HAP-1 (cell line): ENCODE measurements around the gene TOP3A.
"Not testable (repeated sequence)": the region's sequence is repeated elsewhere in the genome, so short reads cannot be mapped to it uniquely, and the experiment has no call there.

ENCODE experiments used
- DNase-seq, 2 experiments: peaks; one replicate each; pipeline ENCODE4 v3.0.0-alpha.2; 2016 to 2020; ENCODE audit warnings: low spot score in 2 of 2
- H3K27me3 ChIP-seq: fragments of 250-450 bp; sonication (Bioruptor Pico); 2 replicates; pipeline ENCODE4 v1.5.1; 2020; ENCODE audit warnings: low read depth, mild to moderate bottlenecking, moderate library complexity
- H3K36me3 ChIP-seq: fragments of 250-450 bp; sonication (Bioruptor Pico); replicated peaks from 2 replicates; pipeline ENCODE4 v1.5.1; 2020; ENCODE audit warnings: mild to moderate bottlenecking
- H3K4me1 ChIP-seq: fragments of 250-450 bp; sonication (Bioruptor Pico); 2 replicates; pipeline ENCODE4 v1.5.1; 2020; ENCODE audit warnings: mild to moderate bottlenecking
- H3K4me3 ChIP-seq: fragments of 250-450 bp; sonication (Bioruptor Pico); 2 replicates; pipeline ENCODE4 v1.5.1; 2020; ENCODE audit warnings: mild to moderate bottlenecking, moderate library complexity
- H3K9me3 ChIP-seq: fragments of 250-450 bp; sonication (Bioruptor Pico); 2 replicates; pipeline ENCODE4 v1.5.1; 2020; ENCODE audit warnings: mild to moderate bottlenecking, moderate library complexity
- in situ Hi-C: fragments of 300-500 bp; cut with MboI; formaldehyde crosslinking; loops from 3 replicates; pipeline ENCODE4 v1.14.3; 2020; ENCODE audit warnings: low sequenced_read_pairs, inconsistent platforms, mixed read lengths

TOP3A gene

GRCh38 chr17:18314731-18315561 lies at the start of gene TOP3A, which contains the start of gene SMCR8:
Gene TOP3A (minus strand): TSS chr17:18314994. CDS start chr17:18314778, 216 bp downstream.
Gene SMCR8 (plus strand): TSS chr17:18315293. CDS start chr17:18315790, 497 bp downstream.
- Histone ChIP-seq H3K4me3 (peak within 1 kb of the TSS; percentile 69), H3K36me3 (peaks cover 41% of the 10 kb centered on the region), H3K4me1 (peaks cover 10% of the 10 kb centered on the region), H3K9me3 (no peaks in the 10 kb centered on the region), H3K27me3 (no peaks in the 10 kb centered on the region)
- in situ Hi-C loops, result no loop called here
- peak; percentile 96 to 99 for DNase-seq

GRCh38 chr17:18364166-18364565 lies 49.4 kb upstream of the TOP3A start:
- no peak for DNase-seq
- peaks cover 8% of the 10 kb centered on the region for H3K4me1 ChIP-seq
- H3K36me3 ChIP-seq, result peaks cover 11% of the 10 kb centered on the region
- no peaks in the 10 kb centered on the region for H3K9me3 ChIP-seq
- H3K4me3 ChIP-seq, result no peak overlapping the region
- in situ Hi-C loops, result loop anchor here (25.0 kb wide), 1 partner anchor 198 kb away; no protein-coding TSS in a partner anchor
- no peaks in the 10 kb centered on the region for H3K27me3 ChIP-seq

- peaks cover 8% of the 10 kb centered on the region for H3K4me1 ChIP-seq
- in situ Hi-C loops, result loop anchor here (25.0 kb wide), 1 partner anchor 199 kb away; no protein-coding TSS in a partner anchor
- DNase-seq, result peak; percentile 95 to 96
- peaks cover 18% of the 10 kb centered on the region for H3K36me3 ChIP-seq
- no peaks in the 10 kb centered on the region for H3K27me3 ChIP-seq
- H3K9me3 ChIP-seq, result no peaks in the 10 kb centered on the region
- H3K4me3 ChIP-seq, result peak within 1 kb of the TSS; percentile 87
These were observed 48.6 kb upstream of the TOP3A start, which contains the start of gene SHMT1 for GRCh38 chr17:18363101-18364049. Gene SHMT1 (minus strand): TSS chr17:18363550. CDS start chr17:18355981, 7,569 bp downstream.

GRCh38 chr17:18362698-18363100 lies 47.9 kb upstream of the TOP3A start:
- Histone ChIP-seq H3K9me3 (no peaks in the 10 kb centered on the region), H3K36me3 (peaks cover 21% of the 10 kb centered on the region), H3K4me1 (peaks cover 8% of the 10 kb centered on the region), H3K27me3 (no peaks in the 10 kb centered on the region), H3K4me3 (peak overlapping the region; percentile 87)
- in situ Hi-C loops, result loop anchor here (25.0 kb wide), 1 partner anchor 200 kb away; no protein-coding TSS in a partner anchor
- peak in 1 of 2 experiments; percentile 45 for DNase-seq

- peak overlapping the region; percentile 87 for H3K4me3 ChIP-seq
- no peaks in the 10 kb centered on the region for H3K27me3 ChIP-seq
- H3K9me3 ChIP-seq, result no peaks in the 10 kb centered on the region
- no peak for DNase-seq
- peaks cover 8% of the 10 kb centered on the region for H3K4me1 ChIP-seq
- peaks cover 21% of the 10 kb centered on the region for H3K36me3 ChIP-seq
- in situ Hi-C loops, result loop anchor here (25.0 kb wide), 1 partner anchor 200 kb away; no protein-coding TSS in a partner anchor
These were observed 47.3 kb upstream of the TOP3A start for GRCh38 chr17:18361837-18362697.

GRCh38 chr17:18360518-18360917 lies 45.7 kb upstream of the TOP3A start:
- no peaks in the 10 kb centered on the region for H3K27me3 ChIP-seq
- in situ Hi-C loops, result loop anchor here (25.0 kb wide), 1 partner anchor 202 kb away; no protein-coding TSS in a partner anchor
- H3K4me3 ChIP-seq, result no peak overlapping the region
- peaks cover 28% of the 10 kb centered on the region for H3K36me3 ChIP-seq
- no peak for DNase-seq
- H3K4me1 ChIP-seq, result peaks cover 8% of the 10 kb centered on the region
- H3K9me3 ChIP-seq, result no peaks in the 10 kb centered on the region

- no peak overlapping the region for H3K4me3 ChIP-seq
- DNase-seq, result no peak
- in situ Hi-C loops, result loop anchor here (25.0 kb wide), 1 partner anchor 206 kb away; no protein-coding TSS in a partner anchor
- peaks cover 54% of the 10 kb centered on the region for H3K36me3 ChIP-seq
- H3K27me3 ChIP-seq, result no peaks in the 10 kb centered on the region
- H3K4me1 ChIP-seq, result no peaks in the 10 kb centered on the region
- no peaks in the 10 kb centered on the region for H3K9me3 ChIP-seq
These were observed 41.8 kb upstream of the TOP3A start for GRCh38 chr17:18356624-18357023.

GRCh38 chr17:18353541-18353940 lies 38.7 kb upstream of the TOP3A start:
- Histone ChIP-seq H3K4me1 (no peaks in the 10 kb centered on the region), H3K4me3 (no peak overlapping the region), H3K9me3 (no peaks in the 10 kb centered on the region), H3K27me3 (no peaks in the 10 kb centered on the region), H3K36me3 (peaks cover 55% of the 10 kb centered on the region)
- in situ Hi-C loops, result loop anchor here (25.0 kb wide), 1 partner anchor 209 kb away; no protein-coding TSS in a partner anchor
- no peak for DNase-seq

- H3K9me3 ChIP-seq, result no peaks in the 10 kb centered on the region
- no peaks in the 10 kb centered on the region for H3K27me3 ChIP-seq
- DNase-seq, result no peak
- in situ Hi-C loops, result no loop called here
- H3K4me1 ChIP-seq, result no peaks in the 10 kb centered on the region
- no peak overlapping the region for H3K4me3 ChIP-seq
- peaks cover 79% of the 10 kb centered on the region for H3K36me3 ChIP-seq
These were observed 29.2 kb upstream of the TOP3A start for GRCh38 chr17:18344021-18344420.

- no peak overlapping the region for H3K4me3 ChIP-seq
- peaks cover 64% of the 10 kb centered on the region for H3K36me3 ChIP-seq
- no peaks in the 10 kb centered on the region for H3K4me1 ChIP-seq
- DNase-seq, result no peak
- no peaks in the 10 kb centered on the region for H3K9me3 ChIP-seq
- in situ Hi-C loops, result no loop called here
- no peaks in the 10 kb centered on the region for H3K27me3 ChIP-seq
These were observed 25.1 kb upstream of the TOP3A start for GRCh38 chr17:18339933-18340332.

GRCh38 chr17:18338158-18338557 lies 23.4 kb upstream of the TOP3A start:
- in situ Hi-C loops, DNase-seq, H3K4me1 ChIP-seq, H3K9me3 ChIP-seq, H3K4me3 ChIP-seq, H3K27me3 ChIP-seq: not testable (repeated sequence)
- peaks cover 70% of the 10 kb centered on the region for H3K36me3 ChIP-seq

- peaks cover 74% of the 10 kb centered on the region for H3K36me3 ChIP-seq
- no peak for DNase-seq
- in situ Hi-C loops, result no loop called here
- H3K27me3 ChIP-seq, result no peaks in the 10 kb centered on the region
- H3K4me3 ChIP-seq, result no peak overlapping the region
- no peaks in the 10 kb centered on the region for H3K4me1 ChIP-seq
- no peaks in the 10 kb centered on the region for H3K9me3 ChIP-seq
These were observed 18.2 kb upstream of the TOP3A start for GRCh38 chr17:18332909-18333489.
